Stimulated activated CD4-positive, alpha-beta T cell treated with anti-CD3 and anti-CD28 coated beads, Interleukin-12 subunit alpha, Interleukin-12 subunit beta, amount 100 ng/mL, for 24 hours (primary cell): ENCODE results near the gene NAV1.
"Not testable (repeated sequence)": the region's sequence is repeated elsewhere in the genome, so short reads cannot be mapped to it uniquely, and the experiment has no call there.

ENCODE experiments used
- DNase-seq, 2 experiments: peaks; one replicate each; pipeline ENCODE4 v3.0.0-alpha.2; 2020; ENCODE audit warnings: low read depth in 2 of 2

The NAV1 gene

GRCh38 chr1:201538612-201539551 is at the start of gene NAV1:
NAV1 (plus strand) TSS chr1:201539127; CDS start chr1:201622885, 83,758 bp downstream.
- DNase-seq, result no peak

- DNase-seq, result no peak
These were observed 49.2 kb upstream of the NAV1 start for GRCh38 chr1:201489643-201490261.

GRCh38 chr1:201490708-201491131 is 48.2 kb upstream of the NAV1 start:
- DNase-seq, result no peak

- DNase-seq, result no peak
These were observed 46.9 kb upstream of the NAV1 start for GRCh38 chr1:201491896-201492511.

DNA sequence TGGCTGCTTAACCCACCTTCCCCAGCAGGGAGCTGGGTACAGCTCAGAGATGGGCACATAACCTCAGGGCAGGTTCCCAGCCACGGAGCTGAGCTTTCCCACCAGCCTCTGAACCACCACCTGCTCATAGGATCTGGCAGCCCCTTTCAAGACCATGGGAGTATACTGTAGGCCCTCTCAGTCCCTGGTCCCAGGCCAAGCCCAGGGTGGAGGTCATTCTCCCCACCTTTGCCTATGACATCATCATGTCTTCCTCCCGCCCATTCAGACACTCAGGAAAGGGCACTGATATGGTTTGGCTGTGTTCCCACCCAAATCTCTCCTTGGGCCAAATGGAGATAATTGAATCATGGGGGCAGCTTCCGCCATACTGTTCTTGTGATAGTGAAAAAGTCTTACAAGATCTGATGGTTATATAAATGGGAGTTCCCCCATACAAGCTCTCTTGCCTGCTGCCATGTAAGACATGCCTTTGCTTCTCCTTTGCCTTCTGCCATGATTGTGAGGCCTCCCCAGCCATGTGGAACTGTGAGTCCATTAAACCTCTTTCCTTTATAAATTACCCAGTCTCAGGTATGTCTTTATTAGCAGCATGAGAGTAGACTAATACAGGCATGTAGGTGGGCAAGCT is 45.8 kb upstream of the NAV1 start:
- not testable (repeated sequence) for DNase-seq

GRCh38 chr1:201493757-201494617 is 44.9 kb upstream of the NAV1 start:
- no peak for DNase-seq

DNA sequence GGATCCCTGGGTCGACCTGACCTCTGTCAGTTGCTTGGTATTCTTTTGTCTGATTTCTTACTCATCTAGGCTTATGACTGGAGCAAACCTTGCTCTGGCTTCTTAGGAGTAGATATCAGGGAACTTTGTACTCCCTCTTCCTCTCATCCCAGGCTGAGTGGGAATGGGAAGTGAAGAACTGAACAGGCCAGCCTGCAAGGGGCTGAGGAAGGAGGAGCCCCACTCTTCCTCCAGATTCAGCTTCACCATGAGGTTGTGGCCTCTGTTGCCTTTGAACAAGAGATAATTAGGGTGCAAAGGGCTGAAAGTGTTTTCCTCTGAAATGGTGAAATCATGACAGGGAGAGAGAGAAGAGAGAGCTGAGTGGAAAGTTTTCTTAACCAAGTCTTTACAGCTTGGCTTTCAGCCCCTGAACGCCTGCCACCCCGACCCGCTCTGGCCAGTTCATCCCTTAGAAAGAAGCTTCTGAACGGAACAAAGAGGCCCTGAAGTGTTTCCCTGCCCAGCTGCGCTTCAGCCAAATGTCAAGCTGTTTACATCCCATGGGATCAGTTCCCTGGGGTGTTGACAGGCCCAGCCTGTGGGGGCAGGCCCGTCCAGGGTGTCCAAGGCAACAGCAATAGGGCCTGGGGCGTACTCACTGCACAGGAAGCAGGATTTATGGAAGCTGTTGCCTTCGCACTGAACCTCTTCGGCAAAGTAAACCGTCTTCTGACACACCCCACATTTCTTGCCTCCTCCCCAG is 43.2 kb upstream of the NAV1 start:
- no peak for DNase-seq

DNA sequence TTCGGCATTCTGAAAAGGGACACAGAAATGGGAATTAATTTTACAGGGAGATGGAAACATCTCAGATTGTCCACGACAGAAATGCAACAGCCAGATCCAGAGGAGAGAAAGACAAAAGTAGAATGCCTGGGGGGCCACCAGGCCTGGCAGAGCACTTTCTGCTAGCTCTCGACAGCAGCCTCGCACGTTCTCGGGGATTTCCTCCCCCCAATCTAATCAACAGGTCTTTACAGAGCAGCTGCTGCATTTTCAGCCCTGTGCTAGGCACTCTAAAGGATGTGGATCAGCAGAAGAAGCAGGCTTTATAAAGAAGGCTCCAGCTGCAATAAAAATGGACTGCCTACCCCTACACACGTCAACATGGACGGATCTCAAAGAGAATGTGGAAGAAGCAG is 42.6 kb upstream of the NAV1 start:
- DNase-seq, result no peak

DNA sequence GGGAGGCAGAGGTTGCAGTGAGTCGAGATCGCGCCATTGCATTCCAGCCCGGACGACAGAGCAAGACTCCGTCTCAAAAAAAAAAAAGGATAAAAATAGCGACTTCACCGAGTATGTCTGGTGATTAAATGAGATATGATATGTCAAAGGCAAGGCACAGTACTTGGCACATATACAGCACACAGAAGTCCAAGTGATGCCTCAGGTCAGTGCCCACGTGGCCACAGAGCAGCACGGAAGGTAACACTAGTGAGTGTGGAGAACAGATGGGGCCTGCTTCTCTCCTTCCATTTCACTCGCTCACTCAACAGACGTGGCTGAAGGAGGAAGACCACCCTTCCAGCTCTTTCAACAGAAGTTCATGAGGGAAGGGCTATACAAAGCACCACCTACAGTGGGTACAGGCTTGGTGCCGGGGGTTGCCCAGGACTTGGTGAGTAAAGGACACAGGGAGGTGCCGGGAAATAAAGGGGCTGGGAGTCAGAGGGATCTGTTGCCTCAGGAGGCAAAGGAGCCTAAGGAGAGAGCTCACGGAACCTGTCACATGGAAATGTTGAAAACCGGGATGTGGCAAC is 40.9 kb upstream of the NAV1 start:
- no peak for DNase-seq

DNA sequence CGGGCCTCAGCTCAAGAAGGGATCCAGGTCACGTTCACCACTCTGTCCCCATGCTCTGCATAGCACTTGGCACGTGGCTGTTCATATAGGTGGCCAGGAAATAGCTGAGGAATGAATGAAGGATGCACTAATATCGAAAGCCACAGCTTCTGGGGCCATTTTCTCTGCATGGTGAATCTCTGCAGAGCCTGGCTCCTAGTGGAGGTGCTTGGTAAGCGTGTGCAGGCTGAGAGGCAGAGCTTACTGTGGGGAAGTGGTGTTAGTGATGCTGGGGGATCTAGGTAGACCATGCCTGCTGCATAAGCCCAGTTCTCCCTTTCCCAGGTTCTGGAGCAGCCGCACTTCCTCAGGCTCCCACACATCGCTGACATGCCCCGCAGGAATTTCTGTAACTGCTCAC is 40.3 kb upstream of the NAV1 start:
- no peak for DNase-seq

GRCh38 chr1:201499191-201499590 is 39.7 kb upstream of the NAV1 start:
- no peak for DNase-seq

DNA sequence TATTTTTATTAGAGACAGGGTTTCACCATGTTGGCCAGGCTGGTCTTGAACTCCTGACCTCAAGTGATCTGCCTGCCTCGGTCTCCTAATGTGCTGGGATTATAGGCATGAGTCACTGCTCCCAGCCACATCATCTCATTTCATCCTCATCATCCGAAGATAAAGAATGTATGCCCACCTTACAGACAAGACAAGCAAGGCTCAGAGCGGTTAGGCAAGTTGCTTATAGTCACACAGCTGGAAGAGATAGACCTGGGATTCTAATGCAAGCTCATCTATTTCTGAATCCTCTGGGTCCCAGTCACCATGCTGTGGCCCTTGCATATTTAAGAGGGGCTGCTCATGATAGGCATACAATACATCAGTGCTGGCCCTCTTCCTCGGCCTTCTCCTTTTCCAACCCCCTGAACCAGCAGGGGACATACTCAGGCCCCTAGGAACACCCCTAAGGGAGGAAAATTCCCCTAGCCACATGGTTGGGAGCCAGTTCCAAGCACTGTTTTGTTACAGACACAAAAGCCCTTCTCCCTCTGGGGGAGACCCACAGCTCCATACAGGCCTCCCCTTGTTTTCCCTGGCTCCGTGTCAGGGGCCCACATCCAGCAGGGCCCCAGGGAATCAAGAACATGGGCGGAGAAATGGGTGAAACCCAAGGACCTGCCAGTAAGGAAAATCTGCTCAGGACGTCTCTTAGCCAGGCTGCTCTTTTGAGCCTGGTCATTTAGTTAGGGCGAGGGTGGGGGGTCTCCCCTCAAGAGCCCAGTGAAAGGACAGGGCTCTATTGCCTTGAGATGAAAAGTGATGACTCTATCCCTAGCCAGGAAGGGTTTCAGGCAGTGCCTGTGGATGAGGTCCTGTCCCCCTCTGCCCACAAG is 38.9 kb upstream of the NAV1 start:
- DNase-seq, result no peak

GRCh38 chr1:201500670-201501120 is 38.2 kb upstream of the NAV1 start:
- no peak for DNase-seq

- no peak for DNase-seq
These were observed 37.8 kb upstream of the NAV1 start for GRCh38 chr1:201501144-201501543.

DNA sequence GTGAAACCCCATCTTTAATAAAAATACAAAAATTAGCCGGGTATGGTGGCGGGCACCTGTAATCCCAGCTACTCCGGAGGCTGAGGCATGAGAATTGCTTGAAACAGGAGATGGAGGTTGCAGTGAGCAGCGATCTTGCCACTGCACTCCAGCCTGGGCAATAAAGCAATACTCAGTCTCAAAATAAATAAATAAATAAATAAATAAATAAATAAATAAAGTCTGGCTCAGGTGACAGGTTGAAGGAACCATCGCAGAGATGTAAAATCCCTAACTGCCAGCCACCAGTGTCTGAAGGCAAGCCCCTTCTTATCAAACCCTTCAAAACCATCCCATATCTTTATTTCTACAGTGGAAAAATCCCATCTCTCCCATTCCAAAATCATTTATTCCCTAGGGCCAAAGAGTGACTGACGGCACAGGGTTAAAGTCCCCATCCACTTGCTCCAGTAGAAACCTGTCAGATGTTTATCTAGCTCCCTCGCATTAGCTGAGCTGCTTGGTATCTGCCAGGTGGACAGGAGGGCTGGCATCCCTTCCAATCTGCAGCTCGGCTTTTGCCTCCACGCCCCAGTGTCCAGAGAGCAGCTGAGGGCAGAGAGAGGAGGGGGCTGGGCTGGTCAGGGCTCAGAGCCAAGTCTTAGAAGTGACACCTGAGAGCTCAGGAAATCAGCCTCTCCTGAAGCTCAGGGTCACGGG is 37.0 kb upstream of the NAV1 start:
- DNase-seq, result no peak

- no peak for DNase-seq
These were observed 36.4 kb upstream of the NAV1 start for GRCh38 chr1:201502511-201502857.

DNA sequence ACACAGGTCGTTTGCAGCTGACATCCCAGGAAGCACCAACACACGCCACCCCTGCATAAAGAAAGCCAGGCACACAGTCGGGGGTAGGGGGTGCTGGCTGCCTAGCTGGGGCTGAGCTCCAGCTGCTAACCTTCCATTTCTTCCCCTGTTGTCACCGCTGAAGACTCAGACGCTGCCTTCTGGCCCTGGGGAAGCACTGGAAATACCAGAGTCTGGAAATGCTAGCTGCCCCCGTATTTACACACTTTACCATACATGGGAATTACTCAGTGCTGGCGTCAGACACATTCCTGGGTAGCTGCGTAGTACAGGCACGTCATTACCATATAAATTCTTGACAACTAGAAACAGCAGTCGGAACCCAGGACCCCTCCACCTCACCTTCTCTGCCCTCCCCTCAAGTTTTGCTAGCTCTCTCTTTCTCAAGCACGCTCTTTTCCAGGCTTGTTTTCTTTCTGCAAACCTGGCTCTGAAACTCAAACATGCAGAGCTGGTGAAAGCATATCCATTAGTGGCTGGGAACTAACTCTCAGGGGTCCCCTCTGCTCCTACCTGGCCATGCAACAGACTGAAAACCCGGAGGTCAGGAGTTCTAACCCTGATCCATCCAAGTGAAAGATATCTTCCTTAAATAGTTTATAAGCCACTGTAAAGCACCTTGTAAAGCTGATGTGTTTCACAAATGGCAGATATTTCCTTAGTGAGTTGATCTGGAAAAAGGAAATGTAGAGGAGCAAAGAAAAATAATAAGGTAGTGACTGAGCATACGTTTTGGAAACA is 35.3 kb upstream of the NAV1 start:
- no peak for DNase-seq

GRCh38 chr1:201504179-201504631 is 34.7 kb upstream of the NAV1 start:
- DNase-seq, result no peak
